ENCODE results near the gene CRADD.
"Not testable (repeated sequence)": the region's sequence is repeated elsewhere in the genome, so short reads cannot be mapped to it uniquely, and the experiment has no call there.

CRADD gene

GRCh38 chr12:93762059-93762719 lies 85.0 kb downstream of the CRADD start:
- no peak for DNase-seq

- no peak for DNase-seq
Observed at GRCh38 chr12:93762912-93763553, 85.9 kb downstream of the CRADD start.

GRCh38 chr12:93763746-93764147 lies 86.6 kb downstream of the CRADD start:
- no peak for DNase-seq

DNA sequence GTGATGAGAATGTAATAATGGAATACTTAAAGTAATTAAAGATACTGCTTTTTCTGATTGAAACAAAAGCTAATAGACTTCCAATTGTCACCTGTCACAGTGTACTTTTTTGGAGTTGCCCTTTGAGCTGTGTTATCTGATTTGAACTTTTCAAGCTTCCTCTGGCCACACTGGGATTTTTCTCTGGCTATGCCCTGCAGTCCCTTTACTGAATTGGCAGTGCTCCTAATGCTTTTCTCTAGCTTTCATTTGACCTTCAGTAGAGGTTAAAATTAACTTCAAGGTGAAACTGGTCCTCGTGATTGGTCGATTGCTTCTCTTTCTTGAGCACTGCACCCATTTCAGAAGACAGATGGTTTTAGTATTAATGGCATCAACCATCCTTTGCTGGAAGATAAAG lies 89.2 kb downstream of the CRADD start:
- DNase-seq: no peak

DNA sequence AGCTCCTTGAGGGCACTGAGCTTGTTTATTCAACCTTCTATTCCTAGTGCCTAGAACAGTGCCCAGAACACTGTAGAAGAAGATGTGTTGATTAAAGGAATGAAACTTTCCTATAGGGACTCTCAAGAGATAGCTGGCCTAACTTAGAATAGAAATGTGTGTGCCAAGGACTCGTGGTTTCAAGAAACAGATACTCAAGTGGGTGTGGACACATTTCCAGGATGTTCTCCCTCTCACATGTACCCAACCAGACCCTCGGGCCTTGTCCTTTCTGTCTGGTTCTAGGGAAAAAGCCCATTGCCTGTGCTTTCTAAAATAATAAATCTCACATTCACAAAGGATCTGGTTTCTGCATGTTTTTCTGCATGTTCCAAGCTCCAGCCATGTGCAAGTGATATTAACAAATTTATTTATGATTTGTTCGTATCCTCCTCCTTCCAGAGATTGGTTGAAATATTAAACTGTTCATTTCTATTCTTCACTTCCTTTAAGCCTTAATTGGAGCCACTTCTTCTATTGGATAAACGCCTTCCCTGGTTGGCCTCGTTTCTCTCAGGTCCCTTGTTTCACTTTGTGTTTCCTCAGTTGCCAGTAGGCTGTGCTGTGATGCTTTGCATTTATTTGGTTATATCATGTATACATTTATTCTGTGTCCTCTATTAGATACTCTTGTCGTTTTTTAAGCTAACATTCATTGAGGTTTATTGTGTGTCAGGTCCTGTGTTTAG lies 89.8 kb downstream of the CRADD start:
- DNase-seq: peak; percentile 50

DNA sequence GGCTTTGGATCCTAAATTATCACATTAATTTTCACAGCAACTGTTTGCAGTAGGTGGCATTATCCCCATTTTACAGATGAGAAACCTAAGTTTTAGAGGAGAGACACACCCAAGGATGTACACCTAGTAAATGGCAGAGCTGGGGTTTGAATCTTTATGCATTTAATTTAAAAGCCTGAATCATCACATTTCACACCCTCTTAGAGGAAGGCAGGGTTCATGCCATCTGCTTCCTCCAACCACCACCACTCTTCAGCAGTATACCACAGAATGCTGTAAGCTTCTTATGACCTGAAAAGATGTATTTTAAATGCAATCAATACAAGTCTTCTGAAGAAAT lies 90.3 kb downstream of the CRADD start:
- peak; percentile 13 for DNase-seq

- no peak for DNase-seq
Observed at GRCh38 chr12:93772003-93772700, 95.0 kb downstream of the CRADD start.

DNA sequence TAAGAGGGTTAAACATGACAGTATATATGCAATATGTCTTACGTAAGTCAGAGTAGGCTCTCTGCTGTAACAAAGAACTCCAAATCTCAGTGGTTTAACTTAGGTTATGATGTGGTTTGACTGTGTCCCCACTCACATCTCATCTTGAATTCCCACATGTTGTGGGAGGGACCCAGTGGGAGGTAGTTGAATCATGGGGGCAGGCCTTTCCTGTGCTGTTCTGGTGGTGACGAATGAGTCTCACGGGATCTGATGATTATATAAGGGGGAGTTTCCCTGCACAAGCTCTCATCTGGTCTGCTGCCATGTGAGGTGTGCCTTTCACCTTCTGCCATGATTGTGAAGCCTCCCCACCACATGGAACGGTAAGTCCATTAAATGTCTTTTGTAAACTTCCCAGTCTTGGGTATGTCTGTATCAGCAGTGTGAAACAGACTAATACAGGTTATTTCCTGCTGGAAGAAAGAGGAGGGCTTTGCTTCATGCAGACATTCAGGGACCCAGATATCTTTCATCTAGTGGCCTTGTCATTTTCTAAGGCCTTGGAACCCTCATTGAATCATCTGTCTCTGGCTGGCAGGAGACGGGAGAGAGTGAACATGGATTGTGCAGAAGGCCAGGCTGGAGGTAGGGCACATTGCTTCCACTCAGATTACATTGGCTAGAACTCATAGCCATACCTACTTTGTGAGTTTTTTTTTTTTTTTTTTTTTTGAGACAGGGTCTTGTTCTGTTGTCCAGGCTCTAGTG lies 96.1 kb downstream of the CRADD start:
- peak; percentile 36 for DNase-seq

- DNase-seq: no peak
Observed at GRCh38 chr12:93776581-93777018, 99.4 kb downstream of the CRADD start.

GRCh38 chr12:93777254-93777653 lies 100.1 kb downstream of the CRADD start:
- no peak for DNase-seq

- no peak for DNase-seq
Observed at GRCh38 chr12:93778306-93778705, 101.1 kb downstream of the CRADD start.

DNA sequence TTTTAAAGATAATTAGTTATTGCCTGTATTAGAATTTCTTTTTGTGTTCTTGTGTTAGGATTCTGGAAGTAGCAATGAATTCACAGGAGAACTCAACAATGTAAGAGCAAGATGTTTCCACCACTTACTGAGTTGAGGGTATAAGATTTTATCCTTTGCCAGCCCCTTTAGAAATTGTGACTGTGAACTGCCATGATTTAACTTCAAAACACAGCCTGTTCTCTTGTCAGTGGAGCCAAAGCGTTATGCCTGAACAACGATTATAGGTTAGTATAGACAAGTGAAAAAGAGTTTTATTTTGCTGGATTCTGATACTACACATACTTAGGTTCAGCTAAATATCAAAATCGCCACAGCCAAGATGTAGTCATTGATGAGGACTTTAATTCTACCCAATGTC lies 101.6 kb downstream of the CRADD start:
- no peak for DNase-seq

DNA sequence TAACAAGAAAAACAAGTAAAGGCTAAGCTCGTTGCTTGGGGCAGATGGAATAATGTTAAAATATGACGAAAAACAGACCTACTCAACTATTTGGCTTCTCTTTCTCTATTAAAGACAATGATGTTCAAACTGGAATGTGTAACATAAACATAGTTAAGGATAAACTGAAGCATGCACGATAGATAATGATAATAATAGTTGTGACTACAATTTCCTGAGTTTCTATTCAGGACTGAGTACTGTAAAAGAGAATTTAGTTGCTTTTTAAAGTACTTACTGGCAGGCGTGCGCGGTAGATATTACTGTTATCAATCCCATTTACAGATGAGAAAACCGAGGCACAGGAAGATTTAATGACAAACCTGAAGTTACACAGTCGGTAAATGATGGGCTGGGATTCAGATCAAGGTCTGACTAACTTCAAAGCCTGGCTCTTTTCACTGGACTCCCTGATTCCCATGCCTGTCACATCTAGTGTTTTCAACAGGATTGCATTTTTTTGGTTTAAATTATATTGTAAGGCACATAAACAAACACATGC lies 103.0 kb downstream of the CRADD start:
- no peak for DNase-seq

GRCh38 chr12:93780886-93781285 lies 103.7 kb downstream of the CRADD start:
- peak; percentile 34 for DNase-seq

DNA sequence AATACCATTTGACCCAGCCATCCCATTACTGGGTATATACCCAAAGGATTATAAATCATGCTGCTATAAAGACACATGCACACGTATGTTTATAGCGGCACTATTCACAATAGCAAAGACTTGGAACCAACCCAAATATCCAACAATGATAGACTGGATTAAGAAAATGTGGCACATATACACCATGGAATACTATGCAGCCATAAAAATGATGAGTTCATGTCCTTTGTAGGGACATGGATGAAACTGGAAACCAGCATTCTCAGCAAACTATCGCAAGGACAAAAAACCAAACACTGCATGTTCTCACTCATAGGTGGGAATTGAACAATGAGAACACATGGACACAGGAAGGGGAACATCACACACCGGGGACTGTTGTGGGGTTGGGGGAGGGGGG lies 104.8 kb downstream of the CRADD start:
- not testable (repeated sequence) for DNase-seq

DNA sequence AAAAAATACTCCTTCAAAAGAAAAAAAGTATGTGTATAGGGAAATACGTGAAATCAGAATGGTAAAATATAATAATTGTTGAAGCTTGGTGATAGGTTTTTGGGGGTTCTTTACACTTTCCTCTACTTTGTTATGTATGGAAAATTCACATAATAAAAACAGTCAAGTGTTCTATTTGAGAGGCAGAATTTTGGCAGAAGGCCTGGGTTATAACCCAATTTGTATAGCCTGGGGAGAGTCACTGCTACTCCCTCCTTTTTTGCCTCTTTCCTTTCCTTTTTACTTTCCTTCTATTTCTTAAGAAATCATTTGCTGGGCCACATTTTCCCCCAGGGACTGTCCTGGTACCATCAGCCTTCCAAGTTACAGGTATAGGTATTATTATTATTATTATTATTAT lies 105.7 kb downstream of the CRADD start:
- DNase-seq: no peak

GRCh38 chr12:93783832-93784231 lies 106.7 kb downstream of the CRADD start:
- DNase-seq: peak; percentile 61

DNA sequence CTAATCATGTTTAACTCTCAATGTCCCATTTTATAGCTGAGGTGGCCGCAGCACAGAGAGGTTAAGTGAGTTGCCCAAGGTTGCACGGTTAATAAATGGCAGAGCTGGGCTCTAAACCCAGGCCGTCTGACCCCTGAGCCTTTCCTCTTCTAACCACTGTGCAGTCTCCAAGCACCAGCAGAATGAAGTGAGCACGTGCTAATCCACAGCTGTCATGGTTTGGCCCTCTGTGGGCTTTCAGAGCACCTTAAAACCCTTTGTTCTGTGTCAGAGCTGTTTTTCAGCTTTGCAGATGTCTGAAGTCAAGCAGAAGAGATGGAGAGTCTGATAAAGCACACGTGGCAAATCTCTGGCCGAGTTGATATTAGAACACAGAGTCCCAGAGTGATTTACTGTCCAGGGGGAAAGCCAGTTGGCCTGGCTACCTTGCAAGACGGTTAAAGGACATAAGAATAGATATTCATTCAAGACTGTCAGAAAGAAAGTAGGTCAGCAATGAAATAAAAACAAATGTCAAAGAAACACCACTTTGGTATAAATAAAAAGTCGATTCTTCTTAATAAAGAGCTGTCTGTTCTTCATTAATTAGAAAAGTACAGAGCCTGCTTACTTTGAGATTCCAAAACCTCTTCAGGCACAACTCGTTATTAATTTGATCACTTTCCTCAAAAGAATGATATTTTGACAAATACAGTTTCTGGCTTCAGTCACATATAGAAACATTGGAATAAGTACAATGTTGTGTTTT lies 107.3 kb downstream of the CRADD start:
- peak; percentile 49 for DNase-seq

GRCh38 chr12:93785249-93786010 lies 108.3 kb downstream of the CRADD start:
- DNase-seq: peak; percentile 89

DNA sequence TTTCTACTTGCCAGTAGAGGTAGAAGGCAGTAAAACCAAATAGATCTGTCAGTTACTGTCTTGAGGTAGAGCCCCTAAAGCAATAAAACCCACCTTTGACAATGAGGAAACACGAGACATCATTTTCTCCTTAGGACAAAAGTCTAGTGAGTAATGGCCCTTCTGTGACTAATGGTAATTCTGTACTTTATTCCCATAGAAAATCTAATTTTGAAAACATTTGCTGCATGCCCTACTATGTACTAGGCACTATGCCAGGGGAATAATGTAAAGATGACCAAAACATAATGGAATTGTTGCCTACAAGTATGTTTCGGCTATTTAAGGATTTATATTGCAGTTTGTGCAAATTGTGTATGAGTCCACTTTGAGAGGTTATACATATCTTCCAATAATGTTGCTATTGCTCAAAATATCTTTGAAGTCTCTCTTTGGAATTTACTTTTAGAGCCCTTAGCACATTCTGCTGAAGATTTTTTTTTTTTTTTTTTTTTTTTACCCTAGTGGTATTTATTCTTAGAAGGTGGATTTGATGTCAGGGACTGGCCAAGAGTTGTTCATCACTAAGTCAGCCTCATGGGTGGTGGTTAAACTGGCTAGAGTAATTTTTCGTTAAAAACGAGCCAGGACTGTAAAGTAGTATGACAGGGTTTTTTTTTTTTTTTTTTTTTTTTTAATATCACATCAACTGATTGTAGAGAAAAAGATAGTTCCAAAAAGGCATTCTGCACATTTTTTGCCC lies 109.7 kb downstream of the CRADD start:
- no peak for DNase-seq

Data from activated CD4-positive, alpha-beta T cell treated with anti-CD3 and anti-CD28 coated beads, Interleukin-10, Interleukin-2, amounts not matched to agents 100 ng/mL and 50 ng/mL, durations not matched to agents 16 hours and 8 hours (primary cell).